ENCODE measurements around the gene TAS1R3. TPM values are rescaled to one million over a fixed set of nuclear protein-coding genes. Genes with fewer than 3 reads are reported as not detected.

TAS1R3 gene
- total RNA-seq, 1 donor from 2014 or later = 1.1 TPM

- TF ChIP-seq, protein P1, sequence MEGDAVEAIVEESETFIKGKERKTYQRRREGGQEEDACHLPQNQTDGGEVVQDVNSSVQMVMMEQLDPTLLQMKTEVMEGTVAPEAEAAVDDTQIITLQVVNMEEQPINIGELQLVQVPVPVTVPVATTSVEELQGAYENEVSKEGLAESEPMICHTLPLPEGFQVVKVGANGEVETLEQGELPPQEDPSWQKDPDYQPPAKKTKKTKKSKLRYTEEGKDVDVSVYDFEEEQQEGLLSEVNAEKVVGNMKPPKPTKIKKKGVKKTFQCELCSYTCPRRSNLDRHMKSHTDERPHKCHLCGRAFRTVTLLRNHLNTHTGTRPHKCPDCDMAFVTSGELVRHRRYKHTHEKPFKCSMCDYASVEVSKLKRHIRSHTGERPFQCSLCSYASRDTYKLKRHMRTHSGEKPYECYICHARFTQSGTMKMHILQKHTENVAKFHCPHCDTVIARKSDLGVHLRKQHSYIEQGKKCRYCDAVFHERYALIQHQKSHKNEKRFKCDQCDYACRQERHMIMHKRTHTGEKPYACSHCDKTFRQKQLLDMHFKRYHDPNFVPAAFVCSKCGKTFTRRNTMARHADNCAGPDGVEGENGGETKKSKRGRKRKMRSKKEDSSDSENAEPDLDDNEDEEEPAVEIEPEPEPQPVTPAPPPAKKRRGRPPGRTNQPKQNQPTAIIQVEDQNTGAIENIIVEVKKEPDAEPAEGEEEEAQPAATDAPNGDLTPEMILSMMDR (IDR thresholded peaks at IDR 0.05; ENCODE audit: unreplicated experiment) = no peak
- H3K27me3 Mint-ChIP-seq = no peaks in the 10 kb centered on the region
- no peak overlapping the region for H3K27ac Mint-ChIP-seq
- H3K4me3 Mint-ChIP-seq (ENCODE audit: low read depth) = no peak overlapping the region
- no peaks in the 10 kb centered on the region for H3K9me3 Mint-ChIP-seq (ENCODE audit: low read depth)
- H3K4me1 Mint-ChIP-seq (ENCODE audit: low read depth) = no peaks in the 10 kb centered on the region
- no peak for DNase-seq (ENCODE audit: low spot score, unreplicated experiment)
- H3K36me3 Mint-ChIP-seq (ENCODE audit: insufficient read depth) = no peaks in the 10 kb centered on the region
These were observed 38.2 kb upstream of the TAS1R3 start for GRCh38 chr1:1292851-1293250.

DNA sequence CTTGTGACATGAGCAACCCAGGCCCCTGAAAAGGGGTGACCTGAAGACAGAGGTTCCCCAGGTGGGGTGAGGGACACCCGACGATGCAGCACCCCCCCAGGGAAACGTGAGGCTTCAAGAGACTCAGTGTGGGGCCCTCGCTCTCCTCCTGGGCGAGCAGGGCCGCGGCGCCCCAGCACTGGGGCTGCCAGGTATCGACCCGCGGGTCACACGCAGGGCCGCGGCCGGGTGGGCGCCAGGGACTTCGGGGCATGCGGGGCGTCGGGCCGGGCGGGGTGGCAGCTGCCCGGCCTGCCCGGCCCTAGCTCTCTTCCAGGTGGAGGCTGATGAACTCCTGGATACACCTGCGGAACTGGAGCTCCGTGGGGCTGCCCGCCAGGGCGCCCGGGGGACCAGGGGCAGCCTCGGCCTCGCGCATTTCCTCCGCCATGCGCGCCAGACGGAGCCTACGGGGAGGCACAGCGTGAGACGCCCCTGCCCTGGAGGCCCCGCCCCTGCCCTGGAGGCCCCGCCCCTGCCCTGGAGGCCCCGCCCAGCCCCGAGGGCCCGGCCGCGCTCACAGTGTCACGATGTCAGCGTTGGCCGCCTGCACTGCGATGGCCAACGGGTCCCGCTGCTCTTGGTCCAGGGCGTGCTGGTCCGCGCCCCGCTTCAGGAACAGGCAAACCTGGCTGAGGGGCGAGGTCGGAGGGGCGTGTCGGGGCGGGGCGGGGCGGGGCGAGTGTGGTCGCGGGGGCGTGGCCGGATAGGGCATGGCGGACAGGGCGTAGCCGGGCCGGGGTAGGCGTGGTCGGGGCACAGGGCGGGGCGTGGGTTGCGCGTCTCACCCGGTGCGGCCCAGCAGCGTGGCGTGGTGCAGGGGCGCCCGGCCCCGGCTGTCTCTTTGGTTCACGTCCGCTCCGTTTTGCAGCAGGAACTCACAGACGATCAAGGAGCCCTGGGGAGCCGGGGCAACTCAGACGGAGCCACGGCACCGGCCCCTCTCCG is 37.5 kb upstream of the TAS1R3 start:
- H3K27me3 Mint-ChIP-seq = no peaks in the 10 kb centered on the region
- no peaks in the 10 kb centered on the region for H3K4me1 Mint-ChIP-seq (ENCODE audit: low read depth)
- no peak overlapping the region for H3K4me3 Mint-ChIP-seq (ENCODE audit: low read depth)
- no peaks in the 10 kb centered on the region for H3K9me3 Mint-ChIP-seq (ENCODE audit: low read depth)
- no peak for DNase-seq (ENCODE audit: low spot score, unreplicated experiment)
- no peak overlapping the region for H3K27ac Mint-ChIP-seq
- TF ChIP-seq, protein P1 (IDR thresholded peaks at IDR 0.05; ENCODE audit: unreplicated experiment) = no peak
- H3K36me3 Mint-ChIP-seq (ENCODE audit: insufficient read depth) = no peaks in the 10 kb centered on the region

- H3K27me3 Mint-ChIP-seq = no peaks in the 10 kb centered on the region
- DNase-seq (ENCODE audit: low spot score, unreplicated experiment) = no peak
- TF ChIP-seq, protein P1 (IDR thresholded peaks at IDR 0.05; ENCODE audit: unreplicated experiment) = no peak
- no peak overlapping the region for H3K4me3 Mint-ChIP-seq (ENCODE audit: low read depth)
- H3K4me1 Mint-ChIP-seq (ENCODE audit: low read depth) = no peaks in the 10 kb centered on the region
- no peak overlapping the region for H3K27ac Mint-ChIP-seq
- H3K36me3 Mint-ChIP-seq (ENCODE audit: insufficient read depth) = no peaks in the 10 kb centered on the region
- H3K9me3 Mint-ChIP-seq (ENCODE audit: low read depth) = no peaks in the 10 kb centered on the region
These were observed 36.7 kb upstream of the TAS1R3 start for GRCh38 chr1:1294250-1294890.

DNA sequence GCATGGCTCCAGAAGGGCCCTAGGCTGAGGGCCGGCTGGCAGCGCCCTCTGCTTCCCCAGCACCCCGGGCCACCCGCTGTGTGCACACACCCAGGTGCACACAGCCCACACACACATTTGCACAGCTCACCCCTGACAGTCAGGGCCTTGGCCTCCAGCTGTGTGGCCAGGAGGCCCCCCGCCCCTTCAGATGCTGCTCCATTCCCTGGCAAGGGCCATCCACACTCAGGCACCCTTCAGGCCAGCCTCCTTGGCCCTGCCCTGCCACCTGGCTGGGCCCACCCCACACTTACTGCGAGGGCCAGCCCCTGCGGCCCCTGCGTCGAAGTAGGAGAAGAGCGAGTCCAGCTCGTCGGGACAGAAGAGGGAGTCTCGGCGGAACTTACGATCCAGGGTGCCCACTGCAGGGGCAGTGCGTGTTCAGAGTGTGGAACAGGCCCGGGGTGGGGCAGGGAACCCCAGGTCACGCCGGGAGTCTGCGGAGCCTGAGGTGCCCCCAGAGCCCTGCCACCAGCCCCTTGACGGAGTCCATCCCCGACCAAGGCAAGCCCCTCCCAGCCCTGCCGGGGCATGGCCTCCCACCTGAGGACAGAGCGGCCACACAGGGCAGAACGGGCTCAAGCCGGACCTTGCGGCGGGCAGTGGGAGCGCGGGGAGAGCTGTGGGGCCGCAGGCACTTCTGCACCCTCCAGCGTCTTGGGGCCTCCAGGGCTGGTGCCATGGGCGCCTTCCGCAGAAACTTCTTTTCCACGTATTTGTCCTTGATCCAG is 35.7 kb upstream of the TAS1R3 start:
- no peak overlapping the region for H3K4me3 Mint-ChIP-seq (ENCODE audit: low read depth)
- H3K4me1 Mint-ChIP-seq (ENCODE audit: low read depth) = no peaks in the 10 kb centered on the region
- no peaks in the 10 kb centered on the region for H3K27me3 Mint-ChIP-seq
- no peak for DNase-seq (ENCODE audit: low spot score, unreplicated experiment)
- no peaks in the 10 kb centered on the region for H3K9me3 Mint-ChIP-seq (ENCODE audit: low read depth)
- no peak overlapping the region for H3K27ac Mint-ChIP-seq
- TF ChIP-seq, protein P1 (IDR thresholded peaks at IDR 0.05; ENCODE audit: unreplicated experiment) = no peak
- H3K36me3 Mint-ChIP-seq (ENCODE audit: insufficient read depth) = no peaks in the 10 kb centered on the region
